NK-92 (cell line): ENCODE results near the gene KRTAP3-3.
"Not testable (repeated sequence)": the region's sequence is repeated elsewhere in the genome, so short reads cannot be mapped to it uniquely, and the experiment has no call there.

Experiments used
- DNase-seq: peaks from one replicate; lab custom pipeline; 2025; ENCODE audit not compliant: unreplicated experiment; lab: John Stamatoyannopoulos, UW

KRTAP3-3 gene

DNA sequence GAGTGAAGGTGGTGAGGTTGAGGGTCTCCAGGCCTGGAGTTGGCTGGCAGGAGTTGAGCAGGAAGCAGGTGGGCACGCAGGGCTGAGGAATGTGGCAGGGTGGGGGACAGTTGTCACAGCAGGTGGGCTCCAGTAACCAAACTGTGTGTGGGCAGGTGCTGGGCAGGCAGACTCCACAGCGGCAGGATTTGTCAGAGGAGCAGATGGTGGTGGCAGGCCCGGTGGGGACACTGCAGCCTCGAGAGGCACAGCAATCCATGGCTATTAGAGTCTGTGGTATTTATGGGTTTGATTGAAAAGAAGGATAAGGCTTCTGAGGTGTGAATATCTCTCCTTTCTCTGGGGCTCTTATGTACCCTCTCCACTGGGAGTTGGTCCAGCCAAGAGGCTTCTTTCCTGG lies at the start of gene KRTAP3-3:
TSS of gene KRTAP3-3 (minus strand) at position 326 of the 400 bp plus-strand sequence. CDS start at position 259, 67 bp downstream.
- DNase-seq, result no peak

DNA sequence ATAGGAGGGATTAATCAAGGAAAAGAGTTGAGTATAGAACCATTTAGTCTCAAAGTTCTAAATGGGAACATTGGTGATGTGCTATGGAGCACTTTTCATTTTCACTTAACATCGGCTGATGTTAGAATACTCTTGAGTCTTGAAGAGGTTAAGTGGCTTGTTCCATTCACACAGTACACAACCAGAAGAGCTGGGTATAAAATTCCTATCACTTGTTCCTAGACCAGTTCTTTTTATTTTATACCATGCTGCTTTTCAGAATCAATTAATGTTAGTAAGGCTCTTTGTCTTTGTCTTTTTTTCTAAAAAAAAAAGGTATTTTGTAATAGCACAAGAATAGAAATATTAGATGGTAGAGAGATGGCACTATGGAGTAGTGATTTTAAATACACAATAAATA lies 49.0 kb upstream of the KRTAP3-3 start:
- no peak for DNase-seq

DNA sequence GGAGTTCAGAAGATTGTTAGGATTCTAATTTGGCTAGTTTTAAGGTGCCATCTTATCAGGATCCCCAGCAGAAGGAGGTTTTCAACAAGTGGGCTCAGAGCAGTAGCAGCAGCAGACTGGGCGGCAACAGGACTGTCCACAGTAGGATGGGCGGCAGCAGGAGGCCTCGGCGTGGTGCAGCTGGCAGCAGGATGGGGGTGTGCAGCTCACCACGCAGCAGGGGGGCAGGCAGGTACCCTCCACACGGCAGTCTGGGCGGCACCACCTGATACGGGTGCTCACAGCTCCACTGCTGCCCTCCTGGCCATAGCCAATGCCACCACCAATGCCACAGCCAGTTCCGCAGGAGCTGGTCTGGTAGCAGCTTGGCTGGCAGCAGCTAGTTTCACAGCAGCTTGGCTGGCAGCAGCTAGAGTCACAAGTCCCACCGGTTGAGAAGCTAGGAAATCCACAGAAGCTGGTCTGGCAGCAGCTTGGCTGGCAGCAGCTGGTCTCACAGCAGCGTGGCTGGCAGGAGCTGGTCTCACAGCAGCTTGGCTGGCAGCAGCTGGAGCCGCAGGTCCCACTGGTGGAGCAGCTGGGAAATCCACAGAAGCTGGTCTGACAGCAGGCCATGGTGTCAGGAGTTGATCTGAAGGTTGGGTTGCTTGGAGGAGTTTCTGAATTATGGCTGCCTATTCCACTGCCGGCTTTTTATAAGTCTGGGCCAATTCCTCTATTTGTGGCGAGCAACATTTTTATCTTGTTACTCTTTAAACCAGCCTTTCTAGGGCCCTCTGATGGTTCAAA lies 47.0 kb upstream of the KRTAP3-3 start, which contains the start of gene KRTAP1-1:
TSS of gene KRTAP1-1 (minus strand) at position 668 of the 789 bp plus-strand sequence. CDS start at position 615, 53 bp downstream.
- not testable (repeated sequence) for DNase-seq

DNA sequence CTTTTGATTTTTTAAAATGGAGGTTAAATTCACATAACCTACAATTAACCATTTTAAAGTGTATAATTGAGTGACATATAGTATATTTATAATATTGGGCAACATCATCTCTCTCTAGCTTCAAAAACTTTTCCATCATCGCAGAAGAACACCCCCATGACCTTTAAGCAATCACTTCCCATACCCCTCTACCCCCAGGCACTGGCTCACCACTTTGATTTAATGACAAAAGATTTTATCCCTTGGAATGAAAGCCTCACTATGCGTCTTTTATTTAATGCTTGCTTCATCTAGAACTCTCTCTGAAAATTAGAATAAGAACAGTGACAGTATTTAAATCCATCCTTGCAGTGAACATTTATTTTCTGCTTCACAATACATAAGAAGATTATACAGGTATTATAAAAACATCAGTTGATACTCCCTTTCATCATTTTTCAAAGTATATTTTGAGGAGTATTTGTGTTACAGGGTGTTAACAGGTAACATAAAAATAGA lies 43.9 kb upstream of the KRTAP3-3 start:
- no peak for DNase-seq

DNA sequence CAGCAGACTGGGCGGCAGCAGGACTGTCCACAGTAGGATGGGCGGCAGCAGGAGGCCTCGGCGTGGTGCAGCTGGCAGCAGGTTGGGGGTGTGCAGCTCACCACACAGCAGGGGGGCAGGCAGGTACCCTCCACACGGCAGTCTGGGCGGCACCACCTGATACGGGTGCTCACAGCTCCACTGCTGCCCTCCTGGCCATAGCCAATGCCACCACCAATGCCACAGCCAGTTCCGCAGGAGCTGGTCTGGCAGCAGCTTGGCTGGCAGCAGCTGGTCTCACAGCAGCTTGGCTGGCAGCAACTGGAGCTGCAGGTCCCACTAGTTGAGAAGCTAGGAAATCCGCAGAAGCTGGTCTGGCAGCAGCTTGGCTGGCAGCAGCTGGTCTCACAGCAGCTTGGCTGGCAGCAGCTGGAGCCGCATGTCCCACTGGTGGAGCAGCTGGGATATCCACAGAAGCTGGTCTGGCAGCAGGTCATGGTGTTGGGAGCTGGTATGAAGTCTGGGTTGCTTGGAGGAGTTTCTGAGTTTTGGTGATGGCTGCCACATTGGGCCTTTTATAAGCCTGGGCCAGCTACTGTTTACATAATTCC lies 40.5 kb upstream of the KRTAP3-3 start, which contains the start of gene KRTAP1-3:
TSS of gene KRTAP1-3 (minus strand) at position 529 of the 590 bp plus-strand sequence. CDS start at position 476, 53 bp downstream.
- not testable (repeated sequence) for DNase-seq

DNA sequence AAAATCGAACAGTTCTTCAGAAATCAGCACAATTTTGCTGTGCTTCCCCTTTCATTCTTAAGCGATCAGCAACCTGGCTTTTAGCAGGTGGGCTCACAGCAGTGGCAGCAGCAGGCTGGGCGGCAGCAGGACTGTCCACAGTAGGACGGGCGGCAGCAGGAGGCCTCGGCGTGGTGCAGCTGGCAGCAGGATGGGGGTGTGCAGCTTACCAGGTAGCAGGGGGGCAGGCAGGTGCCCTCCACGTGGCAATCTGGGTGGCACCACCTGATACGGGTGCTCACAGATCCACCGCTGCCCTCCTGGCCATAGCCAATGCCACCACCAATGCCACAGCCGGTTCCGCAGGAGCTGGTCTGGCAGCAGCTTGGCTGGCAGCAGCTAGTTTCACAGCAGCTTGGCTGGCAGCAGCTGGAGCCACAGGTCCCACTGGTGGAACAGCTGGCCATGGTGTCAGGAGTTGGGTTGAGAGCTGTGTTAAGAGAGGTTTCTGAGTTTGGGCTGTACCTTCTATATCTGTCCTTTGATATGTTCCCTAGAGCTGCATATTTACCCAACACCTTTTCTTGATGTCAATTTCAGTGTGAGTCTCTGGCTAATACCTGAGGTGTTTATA lies 35.8 kb upstream of the KRTAP3-3 start, which contains the start of gene KRTAP1-4:
TSS of gene KRTAP1-4 (minus strand) at position 563 of the 613 bp plus-strand sequence. CDS start at position 446, 117 bp downstream.
- DNase-seq, result no peak

DNA sequence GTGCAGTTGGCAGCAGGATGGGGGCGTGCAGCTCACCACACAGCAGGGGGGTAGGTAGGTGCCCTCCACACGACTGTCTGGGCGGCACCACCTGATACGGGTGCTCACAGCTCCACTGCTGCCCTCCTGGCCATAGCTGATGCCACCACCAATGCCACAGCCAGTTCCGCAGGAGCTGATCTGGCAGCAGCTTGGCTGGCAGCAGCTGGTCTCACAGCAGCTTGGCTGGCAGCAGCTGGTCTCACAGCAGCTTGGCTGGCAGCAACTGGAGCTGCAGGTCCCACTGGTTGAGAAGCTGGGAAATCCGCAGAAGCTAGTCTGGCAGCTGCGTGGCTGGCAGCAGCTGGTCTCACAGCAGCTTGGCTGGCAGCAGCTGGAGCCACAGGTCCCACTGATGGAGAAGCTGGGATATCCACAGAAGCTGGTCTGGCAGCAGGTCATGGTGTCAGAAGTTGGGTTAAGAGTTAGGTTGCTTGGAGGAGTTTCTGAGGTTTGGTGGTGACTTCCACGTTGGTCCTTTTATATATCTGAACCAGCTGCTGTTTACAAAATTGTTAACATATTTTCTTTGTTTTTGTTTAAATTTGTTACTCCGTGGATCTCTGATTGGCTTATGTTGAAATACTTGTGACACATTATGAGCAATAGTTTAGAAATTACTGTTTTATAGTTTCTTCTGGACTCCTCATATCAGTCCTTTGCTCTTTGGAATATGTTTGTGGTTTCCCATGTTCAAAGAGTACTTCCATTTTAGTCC lies 32.9 kb upstream of the KRTAP3-3 start, which contains the start of gene KRTAP1-5:
TSS of gene KRTAP1-5 (minus strand) at position 494 of the 757 bp plus-strand sequence. CDS start at position 441, 53 bp downstream.
- no peak for DNase-seq

DNA sequence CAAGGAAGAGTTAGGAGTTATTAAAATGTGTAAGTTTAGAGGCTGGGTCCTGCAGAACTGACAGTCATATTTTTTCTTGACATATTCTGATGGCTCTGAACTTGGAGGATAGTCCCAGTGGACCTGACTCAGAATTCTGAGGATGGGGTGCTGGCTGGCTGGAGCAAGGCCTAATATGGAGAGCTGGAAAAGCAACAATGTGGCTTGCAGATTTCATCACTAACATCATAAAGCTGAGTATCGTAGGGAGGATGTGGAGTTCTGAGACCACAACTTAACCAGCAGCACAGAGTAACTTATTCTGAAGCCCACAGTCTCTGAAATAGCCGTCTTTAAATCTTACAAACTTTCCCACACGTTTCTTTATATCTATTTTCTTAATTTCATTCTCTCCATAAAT lies 30.7 kb upstream of the KRTAP3-3 start:
- no peak for DNase-seq

DNA sequence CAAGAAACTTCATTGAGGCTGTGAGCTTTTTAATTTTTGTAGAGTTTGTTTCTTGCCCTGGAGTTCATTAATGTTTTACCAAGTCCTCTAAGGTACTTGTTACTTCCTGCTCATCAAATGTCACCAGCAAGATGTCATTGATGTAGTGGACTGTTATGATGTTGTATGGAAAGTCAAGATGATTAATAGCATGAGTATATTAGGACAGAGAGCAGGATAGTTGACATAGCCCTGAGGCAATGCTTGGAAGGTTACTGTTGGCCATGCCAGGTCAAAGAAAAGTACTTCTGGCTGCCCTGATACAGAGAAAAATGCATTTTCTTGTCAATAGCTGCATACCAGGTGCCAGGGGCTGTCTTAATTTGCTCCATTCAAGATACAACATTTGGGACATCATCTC lies 26.4 kb upstream of the KRTAP3-3 start:
- DNase-seq, result no peak

DNA sequence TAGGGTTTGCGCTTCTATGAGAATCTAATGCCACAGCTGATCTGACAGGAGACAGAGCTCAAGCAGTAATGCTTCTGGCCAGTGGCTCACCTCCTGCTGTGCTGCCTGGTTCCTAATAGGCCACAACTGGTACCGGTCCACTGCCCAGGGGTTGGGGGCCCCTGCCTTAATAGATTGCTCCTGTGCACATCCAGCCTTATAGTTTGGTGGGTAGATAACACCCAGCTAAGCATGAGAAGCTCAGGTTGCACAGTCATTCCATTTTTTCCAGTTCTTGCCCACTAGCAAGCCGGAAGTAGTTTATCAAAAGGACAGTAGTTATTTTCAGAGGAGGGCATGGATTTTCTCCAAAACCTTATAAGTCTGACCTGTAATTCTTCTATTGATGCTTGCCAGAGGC lies 25.5 kb upstream of the KRTAP3-3 start:
- no peak for DNase-seq

DNA sequence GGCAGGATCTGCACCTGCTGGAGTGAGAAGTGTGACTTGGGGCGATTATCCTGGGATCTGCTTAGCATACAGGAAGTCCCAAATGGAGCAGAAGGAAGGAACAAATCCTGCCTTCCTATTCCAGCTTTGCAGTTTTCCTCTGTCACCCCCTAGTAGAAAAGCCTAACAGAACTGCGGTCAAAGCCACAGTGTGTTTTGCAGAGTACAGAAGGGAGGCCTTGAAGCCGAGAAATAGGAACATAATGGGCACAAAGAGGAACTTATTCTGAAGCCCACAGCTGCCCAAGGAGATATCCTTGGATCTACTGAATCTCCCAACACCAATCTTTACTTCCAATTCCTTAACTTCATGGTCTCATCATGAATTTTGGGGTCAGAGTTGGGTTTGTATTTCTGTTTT lies 24.6 kb upstream of the KRTAP3-3 start:
- no peak for DNase-seq

DNA sequence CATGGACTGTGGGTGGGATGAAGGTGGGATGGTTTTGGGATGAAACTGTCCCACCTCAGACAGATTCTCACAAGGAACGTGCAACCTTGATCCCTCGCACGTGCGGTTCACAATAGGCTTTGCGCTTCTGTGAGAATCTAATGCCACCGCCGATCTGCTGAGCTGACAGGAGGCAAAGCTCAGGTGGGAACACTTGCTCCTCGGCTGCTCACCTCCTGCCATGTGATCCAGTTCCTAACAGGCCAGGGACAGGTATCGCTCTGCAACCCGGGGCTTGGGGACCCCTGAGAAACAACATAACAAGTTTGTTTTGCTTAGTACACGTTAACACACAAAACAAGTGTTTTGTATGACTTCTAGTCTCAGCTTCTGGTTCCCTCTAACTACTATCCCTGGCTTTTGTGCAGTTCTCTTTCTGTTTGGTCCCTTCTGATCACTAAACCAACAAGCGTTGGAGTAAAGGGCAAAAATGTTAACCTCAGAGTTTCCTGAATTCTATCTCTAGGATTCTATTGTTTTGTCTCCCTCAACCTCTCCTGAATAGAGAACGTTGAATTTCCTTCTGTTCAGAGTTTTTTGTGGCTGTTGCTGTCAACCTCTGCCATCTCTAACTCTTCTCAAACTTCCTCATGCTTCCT lies 22.7 kb upstream of the KRTAP3-3 start:
- no peak for DNase-seq

DNA sequence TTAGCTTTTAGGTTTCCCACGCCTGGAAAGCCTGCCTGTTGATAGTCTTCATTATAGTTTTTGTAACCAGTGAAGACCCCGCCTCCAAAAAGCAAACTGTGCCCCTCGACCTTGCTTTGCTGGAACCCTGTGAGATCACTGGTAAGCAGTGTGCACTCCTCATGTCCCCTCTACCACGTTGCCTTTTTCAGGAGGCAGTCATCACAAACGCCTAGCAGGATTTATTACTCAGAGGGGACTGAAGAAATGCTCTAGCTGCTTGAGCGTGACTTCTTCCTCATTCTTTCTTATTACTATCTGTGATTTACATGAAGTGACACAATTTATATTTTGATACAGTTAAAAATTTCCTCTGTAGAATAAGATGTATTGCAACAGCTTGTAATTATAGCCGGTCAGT lies 21.5 kb upstream of the KRTAP3-3 start:
- no peak for DNase-seq

DNA sequence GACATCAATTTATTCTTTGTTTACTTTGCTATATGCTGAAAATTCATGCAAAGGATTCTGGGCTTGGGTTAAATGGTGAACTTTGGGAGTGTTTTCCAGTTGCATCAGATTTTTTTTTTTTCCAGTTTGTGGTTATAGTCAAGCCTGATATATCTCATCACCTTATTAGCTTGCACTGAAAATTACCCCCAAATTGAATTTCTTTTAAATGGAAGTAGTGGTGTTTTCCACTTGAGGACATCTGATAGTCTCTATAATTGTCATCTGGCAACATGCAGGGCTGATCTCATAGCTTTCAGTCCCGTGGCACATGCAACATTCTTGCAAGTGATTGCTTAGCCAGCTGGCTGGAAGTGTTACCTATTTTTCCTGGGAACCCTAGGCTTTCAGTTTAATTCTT lies 19.6 kb upstream of the KRTAP3-3 start:
- DNase-seq, result no peak

DNA sequence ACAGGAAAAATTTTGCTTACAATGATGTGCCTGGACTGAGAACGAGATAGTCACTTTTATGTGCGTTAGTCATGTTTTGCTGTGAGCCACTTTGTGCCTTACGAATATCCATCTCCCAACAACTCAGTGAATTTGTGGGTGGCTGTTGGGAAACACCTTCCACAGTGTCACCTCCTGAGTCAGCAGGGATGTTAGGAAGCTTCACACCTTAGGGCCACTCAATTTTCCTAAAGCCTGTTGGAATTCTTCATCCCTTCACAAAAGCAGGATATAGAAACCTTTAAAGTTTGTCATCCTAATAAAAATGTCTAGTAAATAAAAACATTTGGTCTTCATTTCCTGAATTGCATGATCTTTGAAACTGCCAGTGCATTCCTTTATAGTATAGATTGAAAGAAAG lies 19.2 kb upstream of the KRTAP3-3 start:
- no peak for DNase-seq

DNA sequence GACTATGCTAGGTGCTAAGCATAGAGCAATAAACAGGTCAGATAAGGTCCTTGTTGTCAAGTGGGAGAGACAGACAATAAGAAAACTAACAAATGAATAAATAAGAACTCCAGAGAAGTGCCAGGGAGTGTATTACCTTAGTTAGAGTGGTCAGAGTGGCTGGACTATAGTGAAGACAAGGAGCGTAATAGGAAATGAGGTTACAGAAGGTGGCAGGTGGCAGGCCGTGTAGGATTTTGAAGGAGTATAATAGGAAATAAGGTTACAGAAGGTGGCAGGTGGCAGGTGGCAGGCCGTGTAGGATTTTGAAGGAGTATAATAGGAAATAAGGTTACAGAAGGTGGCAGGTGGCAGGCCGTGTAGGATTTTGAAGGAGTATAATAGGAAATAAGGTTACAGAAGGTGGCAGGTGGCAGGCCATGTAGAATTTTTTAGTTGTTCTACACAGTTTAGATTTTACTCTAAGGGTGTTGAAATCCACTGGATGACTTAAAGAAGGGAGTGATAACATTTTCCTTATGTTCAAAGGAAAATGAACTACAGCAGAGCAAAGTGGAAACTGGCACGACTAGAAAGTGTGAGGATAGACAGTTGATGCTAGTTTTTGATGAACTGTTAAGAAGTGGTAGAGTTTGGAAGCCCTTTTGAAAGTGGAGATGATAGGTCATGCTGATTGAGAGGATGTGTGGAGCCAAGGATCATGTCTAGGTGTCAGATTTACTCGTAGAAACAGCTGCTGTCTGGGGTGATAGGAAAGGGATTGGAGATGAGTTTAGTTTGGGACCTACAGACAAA lies 18.6 kb upstream of the KRTAP3-3 start:
- DNase-seq, result no peak

DNA sequence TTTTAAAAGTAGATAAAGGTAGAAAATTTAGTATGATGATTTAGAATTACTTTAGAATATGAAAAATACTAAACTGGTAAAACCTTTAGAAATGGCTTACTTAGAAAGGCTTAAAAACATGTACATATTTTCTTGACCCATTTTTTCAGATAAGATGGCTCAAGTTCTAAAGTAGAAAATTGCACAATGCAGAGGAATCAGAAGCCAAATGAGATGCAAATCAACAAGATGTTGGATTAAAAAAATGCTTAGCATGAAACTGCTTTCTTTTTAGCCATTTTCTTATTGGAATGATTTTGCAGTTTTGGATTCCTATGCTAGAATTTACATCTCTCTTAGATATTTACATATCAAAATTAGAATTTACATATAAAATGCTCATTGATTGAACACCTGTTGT lies 16.5 kb upstream of the KRTAP3-3 start:
- DNase-seq, result no peak

DNA sequence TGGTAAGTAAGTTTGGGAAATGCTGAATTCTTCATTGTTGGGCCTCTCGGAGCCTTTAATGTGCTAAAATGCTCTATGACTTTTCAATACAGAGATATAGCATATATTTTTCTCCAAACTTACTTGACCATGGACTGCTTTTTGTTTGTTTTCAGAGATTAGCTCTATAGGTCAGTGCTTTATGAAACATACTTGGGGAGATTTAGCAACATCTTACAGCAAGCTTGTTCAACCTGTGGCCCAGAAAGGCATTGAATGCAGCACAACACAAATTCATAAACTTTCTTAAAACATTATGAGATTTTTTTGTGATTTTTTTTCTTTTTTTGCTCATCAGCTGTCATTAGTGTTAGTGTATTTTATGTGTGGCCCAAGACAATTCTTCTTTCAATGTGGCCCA lies 16.0 kb upstream of the KRTAP3-3 start:
- no peak for DNase-seq

DNA sequence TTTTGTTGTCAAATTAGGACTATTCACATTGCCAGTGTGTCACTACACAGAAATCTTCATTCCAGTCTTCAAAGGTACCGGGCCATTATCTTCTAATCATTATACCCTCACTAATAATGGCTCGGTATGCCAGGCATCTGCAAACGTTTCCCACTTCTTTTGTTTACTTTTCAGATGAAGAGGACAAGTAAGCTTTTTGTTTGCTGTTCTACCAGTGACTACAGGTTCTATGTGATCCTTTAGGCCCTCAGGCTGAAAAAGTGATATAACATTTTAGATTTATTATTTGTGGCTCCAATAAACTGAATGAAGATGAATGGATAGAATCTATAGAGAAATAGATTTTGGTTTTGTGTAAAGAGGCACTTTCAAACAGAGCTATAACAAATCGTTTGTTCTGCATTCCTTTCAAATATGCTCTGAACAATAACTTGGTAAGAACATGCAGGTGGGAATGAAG lies 15.4 kb upstream of the KRTAP3-3 start:
- DNase-seq, result no peak
